Measurements from ENCODE around the gene SERPINB12.

The SERPINB12 gene

DNA sequence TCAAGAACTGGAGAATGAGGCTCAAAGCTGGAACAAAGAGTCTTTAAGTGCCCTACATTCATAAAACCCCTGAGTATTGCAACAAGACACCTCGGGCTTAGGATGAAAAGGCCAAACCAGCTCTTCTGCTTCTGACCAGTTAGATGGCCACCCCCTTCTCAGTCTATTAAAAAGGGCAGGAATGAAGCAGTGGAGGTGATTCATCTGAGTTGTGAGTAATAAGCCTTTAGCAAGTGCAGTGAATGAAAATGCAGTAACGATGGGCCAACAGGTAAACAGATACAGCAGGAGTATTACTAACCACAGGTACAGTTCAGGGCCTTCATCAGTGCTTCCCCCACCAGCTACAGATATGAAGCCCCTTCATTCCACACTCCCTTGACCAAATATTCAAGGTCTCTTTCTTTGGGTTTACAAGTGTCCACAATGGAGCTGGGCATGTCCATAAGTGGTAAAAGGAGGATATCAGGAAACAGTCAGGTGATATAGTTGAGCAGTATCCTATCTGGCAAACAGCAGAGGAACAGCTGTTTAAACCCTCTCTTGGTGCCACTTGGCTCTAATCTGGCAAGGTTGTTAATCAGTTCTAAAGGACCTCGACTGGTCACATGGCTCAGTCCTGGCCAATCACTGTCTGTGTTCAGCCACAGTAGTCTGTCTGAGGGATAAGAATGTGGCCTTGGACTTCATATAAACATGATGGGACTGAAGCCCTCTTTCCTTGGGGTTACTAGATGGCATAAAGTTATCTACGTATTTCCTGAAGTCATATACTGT is 62.8 kb downstream of the SERPINB12 start:
- no peak for DNase-seq

DNA sequence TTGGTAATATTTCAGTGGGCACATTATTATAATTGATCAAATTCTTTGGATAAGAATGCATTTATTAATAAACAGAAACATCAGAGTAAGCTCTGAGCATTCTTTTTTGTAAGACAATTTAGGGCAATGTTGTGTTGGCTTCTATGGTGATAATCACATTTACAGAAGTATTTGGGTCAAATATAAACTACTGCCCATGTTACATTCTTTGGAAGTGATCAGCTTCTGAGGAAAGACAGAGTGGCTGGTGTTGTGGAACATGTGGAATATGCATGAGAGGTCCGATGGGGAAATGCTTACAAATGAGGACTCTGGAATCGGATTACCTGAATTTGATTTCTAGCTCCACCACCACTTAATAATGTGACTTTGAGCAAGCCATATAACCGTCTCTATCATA is 64.4 kb downstream of the SERPINB12 start:
- no peak for DNase-seq

DNA sequence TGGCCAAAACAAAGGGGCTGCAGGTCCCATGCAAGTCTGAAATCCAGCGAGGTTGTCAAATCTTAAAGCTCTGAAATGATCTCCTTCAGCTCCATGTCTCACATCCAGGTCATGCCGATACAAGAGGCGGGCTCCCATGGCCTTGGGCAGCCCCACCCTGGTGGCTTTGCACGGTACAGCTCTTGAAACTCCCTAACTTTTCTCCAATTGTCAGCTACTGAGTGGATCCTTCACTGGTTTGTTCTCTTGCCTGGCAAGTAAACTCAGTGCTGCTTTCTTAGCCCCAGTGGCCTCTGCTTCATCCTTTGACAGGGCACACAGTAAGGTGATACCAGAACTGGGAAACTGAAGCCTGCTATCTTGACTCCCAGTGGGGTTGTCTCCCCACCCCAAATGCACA is 71.3 kb downstream of the SERPINB12 start:
- no peak for DNase-seq

- DNase-seq = no peak
These were observed 75.1 kb downstream of the SERPINB12 start for GRCh38 chr18:63617049-63617914.

- DNase-seq = no peak
These were observed 75.7 kb downstream of the SERPINB12 start for GRCh38 chr18:63617915-63618234.
